Placental pericyte (primary cell): ENCODE results near the gene IFI27. TPM values are rescaled to one million over a fixed set of nuclear protein-coding genes. Genes with fewer than 3 reads are reported as not detected.

Experiments used
- total RNA-seq: library from RNA; depleted of rRNA; stranded (reverse); fragments of >200 nt; gene quantifications from 2 replicates; pipeline ENCODE4 v1.2.3, GENCODE V29; 2012

The IFI27 gene
- total RNA-seq = 16.9 and 43.2 TPM in 2 replicates

GRCh38 chr14:94110552-94111181, at the start of gene IFI27:
Gene IFI27 (plus strand): TSS chr14:94110736.

GRCh38 chr14:94080621-94081385, 29.7 kb upstream of the IFI27 start, which contains the start of the genes DDX24 and IFI27L1:
Gene DDX24 (minus strand): TSS chr14:94081202. CDS start chr14:94079742, 1,460 bp downstream.
Gene IFI27L1 (plus strand): TSS chr14:94081310. CDS start chr14:94096938, 15,628 bp downstream.

GRCh38 chr14:94129111-94129757, 18.7 kb downstream of the IFI27 start, which contains the start of gene IFI27L2:
Gene IFI27L2 (minus strand): TSS chr14:94129604. CDS start chr14:94129564, 40 bp downstream.

Other genes with a start within 250 kb of the IFI27 start
- gene FAM181A, start 183.4 kb upstream of the IFI27 start, total RNA-seq = not detected in 2 replicates
- gene ASB2, start 134.2 kb upstream of the IFI27 start, total RNA-seq = 1.1 TPM in 1 of 2 replicates, not detected in the other
- not detected in 2 replicates for gene CCDC197, start 113.4 kb upstream of the IFI27 start, total RNA-seq
- 0.66 and 0.86 TPM in 2 replicates for gene OTUB2, start 84.4 kb upstream of the IFI27 start, total RNA-seq
- 102 and 134 TPM in 2 replicates for gene DDX24, start 29.5 kb upstream of the IFI27 start, total RNA-seq
- gene IFI27L1, start 29.4 kb upstream of the IFI27 start, total RNA-seq = 4.6 and 10.7 TPM in 2 replicates
- gene IFI27L2, start 18.9 kb downstream of the IFI27 start, total RNA-seq = 61.5 and 62.6 TPM in 2 replicates
- 0.43 and 0.88 TPM in 2 replicates for gene PPP4R4, start 63.6 kb downstream of the IFI27 start, total RNA-seq
- gene SERPINA10, start 182.5 kb downstream of the IFI27 start, total RNA-seq = not detected in 2 replicates
- gene SERPINA6, start 212.6 kb downstream of the IFI27 start, total RNA-seq = not detected in 2 replicates